ENCODE measurements around the gene DIS3L. TPM values are rescaled to one million over a fixed set of nuclear protein-coding genes. Genes with fewer than 3 reads are reported as not detected.

Gene DIS3L
- total and polyA plus RNA-seq, 2 of the 4 experiments (the other 2 are of a cell fraction), result 5.1 to 14.5 TPM

DNA sequence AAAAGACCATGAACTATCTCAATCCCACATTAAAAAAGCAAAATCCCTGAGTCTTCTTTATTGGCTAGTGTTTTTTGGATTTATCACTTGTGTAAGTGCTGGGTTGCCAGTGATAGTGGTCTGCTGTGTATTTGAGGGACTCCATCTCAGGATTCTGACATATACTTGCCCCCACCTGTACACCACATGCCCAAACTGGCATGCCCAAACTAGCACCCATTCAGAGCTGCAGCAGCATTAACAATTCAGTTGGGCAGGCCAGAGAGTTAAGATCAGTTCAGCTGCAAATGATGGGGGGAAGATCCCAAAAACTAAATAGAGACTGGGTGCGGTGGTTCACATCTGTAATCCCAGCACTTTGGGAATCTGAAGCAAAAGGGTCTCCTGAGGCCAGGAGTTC is 69.4 kb downstream of the DIS3L start:
- Histone ChIP-seq H3K14ac (replicated peaks; ENCODE audit: low read depth, low read length) (no peak overlapping the region), H2BK120ac (ENCODE audit: low read depth, low read length) (no peak overlapping the region), H3K36me3 (ENCODE audit: control insufficient read depth, insufficient read depth, low read length) (no peaks in the 10 kb centered on the region), H2AFZ (replicated peaks; ENCODE audit: low read length, poor library complexity) (no peak overlapping the region), H2AK5ac (ENCODE audit: low read depth, low read length) (no peak overlapping the region), H3K4ac (ENCODE audit: low read depth, low read length) (no peak overlapping the region), H3K4me1 (ENCODE audit: control insufficient read depth, insufficient read depth, low read length) (no peaks in the 10 kb centered on the region), H3K9me3 (ENCODE audit: control insufficient read depth, insufficient read depth, low read length) (no peaks in the 10 kb centered on the region), H3K56ac (ENCODE audit: extremely low read depth, insufficient read depth, low read length) (no peak overlapping the region), H2AK9ac (replicated peaks; ENCODE audit: low read depth, low read length, poor library complexity) (no peak overlapping the region), H2BK15ac (ENCODE audit: low read depth, low read length) (no peak overlapping the region), H3K4me2 (ENCODE audit: low read depth, low read length) (no peak overlapping the region), H3K9me1 (ENCODE audit: insufficient read depth, low read length) (no peaks in the 10 kb centered on the region), H4K8ac (ENCODE audit: low read depth in 2 of 2, low read length in 2 of 2) (no peak overlapping the region), H2BK5ac (ENCODE audit: low read depth, low read length, poor library complexity, severe bottlenecking) (no peak overlapping the region), H2BK20ac (ENCODE audit: low read depth, low read length) (no peak overlapping the region), H3K27me3 (ENCODE audit: control insufficient read depth, insufficient read depth, low read length) (no peaks in the 10 kb centered on the region), H3K23ac (ENCODE audit: low read depth, low read length) (no peak overlapping the region), H3K18ac (ENCODE audit: low read depth, low read length) (no peak overlapping the region), H4K5ac (ENCODE audit: low read depth, low read length) (no peak overlapping the region), H4K91ac (ENCODE audit: insufficient read depth, low read depth, low read length) (no peak overlapping the region), H4K20me1 (ENCODE audit: insufficient read depth, low read length) (no peaks in the 10 kb centered on the region), H3K9ac (ENCODE audit: low read depth, low read length) (no peak overlapping the region), H3K4me3 (ENCODE audit: insufficient read depth, low read depth, low read length) (no peak overlapping the region), H3K27ac (ENCODE audit: insufficient read depth, low read length) (no peak overlapping the region), H3K79me1 (ENCODE audit: low read depth in 1 of 2, low read length in 2 of 2) (no peaks in the 10 kb centered on the region)
- DNase-seq (no peak), ATAC-seq (ENCODE audit: low read depth) (no peak)
- 100% methylated on average over 1 of the region's 1 CpG; no CpG with 5 or more reads in 1 of the 2 experiments for WGBS, 2 experiments (ENCODE audit: extremely low coverage in 2 of 2, insufficient read length in 1 of 2)
- in situ Hi-C loops (cut with MboI; ENCODE audit: low sequenced_read_pairs), result loop anchor here (25.0 kb wide), 1 partner anchor 500 kb away; no protein-coding TSS in a partner anchor
- no TSS peak for BruUV-seq (replicated peaks)
- CTCF ChIA-PET, result no interaction called here
- POLR2A ChIA-PET (ENCODE audit: unreplicated experiment), result no interaction called here
- intact Hi-C loops (cut with micrococcal nuclease), result no loop called here
- dilution Hi-C loops (cut with HindIII; ENCODE audit: low sequenced_read_pairs, unreplicated experiment), result no loop called here
- TF ChIP-seq, protein P1, sequence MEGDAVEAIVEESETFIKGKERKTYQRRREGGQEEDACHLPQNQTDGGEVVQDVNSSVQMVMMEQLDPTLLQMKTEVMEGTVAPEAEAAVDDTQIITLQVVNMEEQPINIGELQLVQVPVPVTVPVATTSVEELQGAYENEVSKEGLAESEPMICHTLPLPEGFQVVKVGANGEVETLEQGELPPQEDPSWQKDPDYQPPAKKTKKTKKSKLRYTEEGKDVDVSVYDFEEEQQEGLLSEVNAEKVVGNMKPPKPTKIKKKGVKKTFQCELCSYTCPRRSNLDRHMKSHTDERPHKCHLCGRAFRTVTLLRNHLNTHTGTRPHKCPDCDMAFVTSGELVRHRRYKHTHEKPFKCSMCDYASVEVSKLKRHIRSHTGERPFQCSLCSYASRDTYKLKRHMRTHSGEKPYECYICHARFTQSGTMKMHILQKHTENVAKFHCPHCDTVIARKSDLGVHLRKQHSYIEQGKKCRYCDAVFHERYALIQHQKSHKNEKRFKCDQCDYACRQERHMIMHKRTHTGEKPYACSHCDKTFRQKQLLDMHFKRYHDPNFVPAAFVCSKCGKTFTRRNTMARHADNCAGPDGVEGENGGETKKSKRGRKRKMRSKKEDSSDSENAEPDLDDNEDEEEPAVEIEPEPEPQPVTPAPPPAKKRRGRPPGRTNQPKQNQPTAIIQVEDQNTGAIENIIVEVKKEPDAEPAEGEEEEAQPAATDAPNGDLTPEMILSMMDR (conservative IDR thresholded peaks at IDR 0.05; ENCODE audit: low read depth, low read length), result no peak
- TF ChIP-seq MAZ (IDR thresholded peaks at IDR 0.05; ENCODE audit: borderline replicate concordance, low read depth, low read length) (no peak), RAD21 (IDR thresholded peaks at IDR 0.05; ENCODE audit: low read length) (no peak), CHD1 (IDR thresholded peaks at IDR 0.05; ENCODE audit: low read depth, low read length) (no peak), RCOR1 (IDR thresholded peaks at IDR 0.05; ENCODE audit: insufficient replicate concordance, low read length) (no peak), FOS (IDR thresholded peaks at IDR 0.05; ENCODE audit: low read depth, low read length) (no peak), POLR2A (IDR thresholded peaks at IDR 0.05; ENCODE audit: low read depth, low read length) (no peak), RFX5 (IDR thresholded peaks at IDR 0.05; ENCODE audit: low read depth, low read length) (no peak), CEBPB (IDR thresholded peaks at IDR 0.05; ENCODE audit: low read depth, low read length) (no peak), MAFK (IDR thresholded peaks at IDR 0.05; ENCODE audit: low read depth, low read length) (no peak), BHLHE40 (IDR thresholded peaks at IDR 0.05; ENCODE audit: low read depth, low read length) (no peak)
- TF ChIP-seq, protein P2, sequence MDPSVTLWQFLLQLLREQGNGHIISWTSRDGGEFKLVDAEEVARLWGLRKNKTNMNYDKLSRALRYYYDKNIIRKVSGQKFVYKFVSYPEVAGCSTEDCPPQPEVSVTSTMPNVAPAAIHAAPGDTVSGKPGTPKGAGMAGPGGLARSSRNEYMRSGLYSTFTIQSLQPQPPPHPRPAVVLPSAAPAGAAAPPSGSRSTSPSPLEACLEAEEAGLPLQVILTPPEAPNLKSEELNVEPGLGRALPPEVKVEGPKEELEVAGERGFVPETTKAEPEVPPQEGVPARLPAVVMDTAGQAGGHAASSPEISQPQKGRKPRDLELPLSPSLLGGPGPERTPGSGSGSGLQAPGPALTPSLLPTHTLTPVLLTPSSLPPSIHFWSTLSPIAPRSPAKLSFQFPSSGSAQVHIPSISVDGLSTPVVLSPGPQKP (IDR thresholded peaks at IDR 0.05; ENCODE audit: borderline replicate concordance, low read depth, low read length), result no peak
- TF ChIP-seq, protein P3, sequence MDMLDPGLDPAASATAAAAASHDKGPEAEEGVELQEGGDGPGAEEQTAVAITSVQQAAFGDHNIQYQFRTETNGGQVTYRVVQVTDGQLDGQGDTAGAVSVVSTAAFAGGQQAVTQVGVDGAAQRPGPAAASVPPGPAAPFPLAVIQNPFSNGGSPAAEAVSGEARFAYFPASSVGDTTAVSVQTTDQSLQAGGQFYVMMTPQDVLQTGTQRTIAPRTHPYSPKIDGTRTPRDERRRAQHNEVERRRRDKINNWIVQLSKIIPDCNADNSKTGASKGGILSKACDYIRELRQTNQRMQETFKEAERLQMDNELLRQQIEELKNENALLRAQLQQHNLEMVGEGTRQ (IDR thresholded peaks at IDR 0.05; ENCODE audit: low read depth, low read length), result no peak

Data from IMR-90 (cell line).